Frontal cortex (tissue), 4 donors: Measurements from ENCODE around the gene KAT2A. TPM values are rescaled to one million over a fixed set of nuclear protein-coding genes. Genes with fewer than 3 reads are reported as not detected.

Experiments
- DNase-seq, 2 donors: peaks; one replicate each; pipeline ENCODE4 v3.0.0; 2012; ENCODE audit warnings: low spot score in 2 of 2
- FAIRE-seq: peaks from 2 replicates; lab custom pipeline; 2012; peaks lifted over from hg19 to GRCh38; lab: Jason Lieb, UNC
- total RNA-seq: library from RNA; depleted of rRNA; stranded (reverse); fragments of >200 nt; gene quantifications from one replicate; pipeline ENCODE4 v1.2.3, GENCODE V29; 2014
- donor health status: control.
- donor health status: control.
- donor health status: control.

Gene KAT2A
- total RNA-seq, 1 donor from 2014 or later: 10.2 TPM

GRCh38 chr17:42117397-42118125 lies 3.6 kb downstream of the KAT2A start:
- FAIRE-seq: no peak

GRCh38 chr17:42116705-42117396 lies 4.3 kb downstream of the KAT2A start:
- peak; percentile 62 to 81 for DNase-seq
- FAIRE-seq: no peak

More at GRCh38 chr17:42117397-42118125, 3.6 kb downstream of the KAT2A start:
- no peak for DNase-seq

GRCh38 chr17:42114118-42114517 lies 7.0 kb downstream of the KAT2A start:
- DNase-seq: no peak
- FAIRE-seq: no peak

GRCh38 chr17:42113293-42114069 lies 7.7 kb downstream of the KAT2A start:
- DNase-seq: no peak
- FAIRE-seq: no peak

- no peak for FAIRE-seq
Measured at GRCh38 chr17:42112552-42113176, 8.5 kb downstream of the KAT2A start, which contains the start of gene DHX58. DHX58 (minus strand) TSS chr17:42112714; CDS start chr17:42111892, 822 bp downstream.

GRCh38 chr17:42111871-42112551 lies 9.2 kb downstream of the KAT2A start:
- DNase-seq: peak in 1 of 2 donors; percentile 63
- FAIRE-seq: no peak

More at GRCh38 chr17:42112552-42113176, 8.5 kb downstream of the KAT2A start, which contains the start of gene DHX58:
- DNase-seq: peak; percentile 79 to 94

- no peak for DNase-seq
- FAIRE-seq: no peak
Measured at GRCh38 chr17:42111265-42111636, 9.9 kb downstream of the KAT2A start.

GRCh38 chr17:42110301-42111264 lies 10.6 kb downstream of the KAT2A start:
- no peak for FAIRE-seq
- no peak for DNase-seq

- FAIRE-seq: no peak
Measured at GRCh38 chr17:42109086-42109485, 12.1 kb downstream of the KAT2A start.

GRCh38 chr17:42107597-42108576 lies 13.3 kb downstream of the KAT2A start:
- DNase-seq (peak in 1 of 2 donors; percentile 91), FAIRE-seq (no peak)

More at GRCh38 chr17:42109086-42109485, 12.1 kb downstream of the KAT2A start:
- no peak for DNase-seq

- DNase-seq (no peak), FAIRE-seq (no peak)
Measured at GRCh38 chr17:42107124-42107523, 14.0 kb downstream of the KAT2A start.

GRCh38 chr17:42106009-42106408 lies 15.2 kb downstream of the KAT2A start:
- no peak for FAIRE-seq

GRCh38 chr17:42104264-42104663 lies 16.9 kb downstream of the KAT2A start:
- no peak for DNase-seq
- no peak for FAIRE-seq

More at GRCh38 chr17:42106009-42106408, 15.2 kb downstream of the KAT2A start:
- no peak for DNase-seq

- no peak for FAIRE-seq
- no peak for DNase-seq
Measured at GRCh38 chr17:42103221-42103954, 17.8 kb downstream of the KAT2A start.

GRCh38 chr17:42101513-42102292 lies 19.5 kb downstream of the KAT2A start:
- no peak for FAIRE-seq

More at GRCh38 chr17:42101513-42102292, 19.5 kb downstream of the KAT2A start:
- DNase-seq: peak; percentile 77 to 87
